Transverse colon (tissue), 4 donors: Measurements from ENCODE around the gene GPR18.

Experiments
- POLR2A ChIP-seq: fragments of 450-650 bp; IDR thresholded peaks from one replicate; pipeline ENCODE4 v1.6.1; 2016; ENCODE audit warnings: antibody characterized with exemption, mild to moderate bottlenecking, moderate library complexity
- POLR2AphosphoS5 ChIP-seq, 3 donors: sonication (generic); formaldehyde crosslinking; IDR thresholded peaks; one replicate each; pipeline ENCODE4 v1.6.1; 2016; ENCODE audit warnings: antibody characterized with exemption in 3 of 3
- TF ChIP-seq, protein P1 (sequence below), 5 experiments: fragments of 200-600 bp in 3 of 5; fragments of 450-650 bp in 2 of 5; sonication (generic) in 3 of 5; IDR thresholded peaks; 1 replicate in 2 of 5; 2 replicates in 3 of 5; pipeline ENCODE4 v1.5.1; 2016 to 2017; ENCODE audit warnings: antibody characterized with exemption in 5 of 5, inconsistent platforms in 3 of 5, mild to moderate bottlenecking in 2 of 5, moderate library complexity in 1 of 5

DNA sequence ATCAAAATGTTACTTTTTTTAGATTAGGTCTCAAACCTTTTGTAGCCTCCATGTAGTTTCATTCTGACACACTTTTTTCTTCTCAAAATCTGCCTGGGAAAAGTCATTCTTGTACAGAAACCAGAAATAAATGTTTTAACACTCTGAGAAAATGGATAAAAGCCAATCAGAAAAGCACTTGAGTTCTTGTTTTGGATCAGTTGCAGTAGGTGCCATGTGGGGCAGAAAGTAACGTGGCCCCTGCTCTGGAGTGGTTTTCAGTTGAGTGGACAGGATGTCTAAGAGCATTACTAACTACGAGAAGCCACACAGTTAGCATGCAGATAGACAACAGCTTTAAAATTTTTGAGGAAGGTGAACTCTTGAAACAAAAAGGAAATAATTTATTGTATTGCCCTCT is 29.9 kb upstream of the GPR18 start:
- TF ChIP-seq, protein P1, sequence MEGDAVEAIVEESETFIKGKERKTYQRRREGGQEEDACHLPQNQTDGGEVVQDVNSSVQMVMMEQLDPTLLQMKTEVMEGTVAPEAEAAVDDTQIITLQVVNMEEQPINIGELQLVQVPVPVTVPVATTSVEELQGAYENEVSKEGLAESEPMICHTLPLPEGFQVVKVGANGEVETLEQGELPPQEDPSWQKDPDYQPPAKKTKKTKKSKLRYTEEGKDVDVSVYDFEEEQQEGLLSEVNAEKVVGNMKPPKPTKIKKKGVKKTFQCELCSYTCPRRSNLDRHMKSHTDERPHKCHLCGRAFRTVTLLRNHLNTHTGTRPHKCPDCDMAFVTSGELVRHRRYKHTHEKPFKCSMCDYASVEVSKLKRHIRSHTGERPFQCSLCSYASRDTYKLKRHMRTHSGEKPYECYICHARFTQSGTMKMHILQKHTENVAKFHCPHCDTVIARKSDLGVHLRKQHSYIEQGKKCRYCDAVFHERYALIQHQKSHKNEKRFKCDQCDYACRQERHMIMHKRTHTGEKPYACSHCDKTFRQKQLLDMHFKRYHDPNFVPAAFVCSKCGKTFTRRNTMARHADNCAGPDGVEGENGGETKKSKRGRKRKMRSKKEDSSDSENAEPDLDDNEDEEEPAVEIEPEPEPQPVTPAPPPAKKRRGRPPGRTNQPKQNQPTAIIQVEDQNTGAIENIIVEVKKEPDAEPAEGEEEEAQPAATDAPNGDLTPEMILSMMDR (IDR thresholded peaks at IDR 0.05), result no peak
- TF ChIP-seq POLR2A (no peak), POLR2AphosphoS5 (IDR thresholded peaks at IDR 0.05) (no peak)
